ENCODE measurements around the gene KCNIP4.

GRCh38 chr4:20926529-20926928, 1022.0 kb downstream of the KCNIP4 start:
- TF ChIP-seq SP1 (IDR thresholded peaks at IDR 0.05) (no peak), BHLHE40 (IDR thresholded peaks at IDR 0.05; ENCODE audit: borderline replicate concordance) (no peak)
- TF ChIP-seq, protein P1, sequence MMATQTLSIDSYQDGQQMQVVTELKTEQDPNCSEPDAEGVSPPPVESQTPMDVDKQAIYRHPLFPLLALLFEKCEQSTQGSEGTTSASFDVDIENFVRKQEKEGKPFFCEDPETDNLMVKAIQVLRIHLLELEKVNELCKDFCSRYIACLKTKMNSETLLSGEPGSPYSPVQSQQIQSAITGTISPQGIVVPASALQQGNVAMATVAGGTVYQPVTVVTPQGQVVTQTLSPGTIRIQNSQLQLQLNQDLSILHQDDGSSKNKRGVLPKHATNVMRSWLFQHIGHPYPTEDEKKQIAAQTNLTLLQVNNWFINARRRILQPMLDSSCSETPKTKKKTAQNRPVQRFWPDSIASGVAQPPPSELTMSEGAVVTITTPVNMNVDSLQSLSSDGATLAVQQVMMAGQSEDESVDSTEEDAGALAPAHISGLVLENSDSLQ (IDR thresholded peaks at IDR 0.05), result no peak

Measured in HEK293T (cell line).